Fibroblast of pulmonary artery (primary cell): ENCODE data around the gene TMEM26.

Experiments
- DNase-seq: peaks from one replicate; pipeline ENCODE4 v3.0.0-alpha.2; 2010; ENCODE audit warnings: low read depth
- H3K4me3 ChIP-seq: replicated peaks from 2 replicates; pipeline ENCODE4 v1.5.1; 2011; ENCODE audit warnings: low read depth, mild to moderate bottlenecking, control low read depth, low read length, moderate library complexity
- CTCF ChIP-seq: IDR thresholded peaks from 2 replicates; pipeline ENCODE4 v1.5.1; 2011; ENCODE audit warnings: mild to moderate bottlenecking, control low read depth, low read length, inconsistent platforms; ENCODE audit errors: missing control alignments

TMEM26 gene

GRCh38 chr10:61481597-61481996 is 28.4 kb upstream of the TMEM26 start:
- no peak for DNase-seq
- no peak overlapping the region for H3K4me3 ChIP-seq
- TF ChIP-seq CTCF = no peak

DNA sequence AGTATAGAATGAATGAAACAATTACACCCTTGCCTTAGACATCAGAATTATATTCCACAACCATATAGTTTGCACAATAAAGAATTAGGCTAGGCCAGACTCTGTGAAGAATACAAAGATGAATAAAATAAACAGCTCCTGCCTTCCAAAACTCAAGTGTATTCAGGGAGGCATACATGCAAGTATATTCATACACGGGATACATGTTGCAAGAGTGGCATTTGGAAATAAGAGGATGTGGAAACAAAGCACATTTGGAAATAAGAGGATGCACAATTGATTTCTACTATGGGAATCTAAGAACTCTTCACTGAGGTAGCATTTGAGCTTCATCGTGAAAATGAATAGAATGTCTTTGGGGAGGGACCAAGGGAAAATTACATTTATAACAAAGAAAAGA is 27.0 kb upstream of the TMEM26 start:
- DNase-seq = no peak
- no peak for TF ChIP-seq CTCF
- no peak overlapping the region for H3K4me3 ChIP-seq

- no peak for TF ChIP-seq CTCF
- H3K4me3 ChIP-seq = no peak overlapping the region
- DNase-seq = no peak
Measured at GRCh38 chr10:61478621-61479312, 25.6 kb upstream of the TMEM26 start.

DNA sequence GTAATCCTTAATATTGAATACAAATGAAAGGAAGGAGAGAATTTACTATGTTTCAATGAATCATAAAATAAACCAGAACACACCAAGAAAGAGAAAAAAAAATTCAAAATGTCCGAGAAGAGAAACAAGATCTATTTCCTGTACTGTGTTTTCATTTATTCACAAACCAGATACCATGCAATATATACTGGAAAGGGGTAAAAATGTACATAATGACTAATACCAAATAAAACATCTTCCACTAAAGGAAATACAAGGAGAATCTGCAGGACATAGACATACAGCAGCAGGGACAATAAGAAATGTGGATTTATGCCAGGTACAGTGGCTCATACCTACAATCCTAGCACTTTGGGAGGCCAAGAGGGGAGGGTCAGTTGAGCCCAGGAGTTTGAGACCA is 24.3 kb upstream of the TMEM26 start:
- no peak overlapping the region for H3K4me3 ChIP-seq
- TF ChIP-seq CTCF = no peak
- no peak for DNase-seq

- TF ChIP-seq CTCF = no peak
- no peak for DNase-seq
- H3K4me3 ChIP-seq = no peak overlapping the region
Measured at GRCh38 chr10:61476529-61476928, 23.3 kb upstream of the TMEM26 start.

DNA sequence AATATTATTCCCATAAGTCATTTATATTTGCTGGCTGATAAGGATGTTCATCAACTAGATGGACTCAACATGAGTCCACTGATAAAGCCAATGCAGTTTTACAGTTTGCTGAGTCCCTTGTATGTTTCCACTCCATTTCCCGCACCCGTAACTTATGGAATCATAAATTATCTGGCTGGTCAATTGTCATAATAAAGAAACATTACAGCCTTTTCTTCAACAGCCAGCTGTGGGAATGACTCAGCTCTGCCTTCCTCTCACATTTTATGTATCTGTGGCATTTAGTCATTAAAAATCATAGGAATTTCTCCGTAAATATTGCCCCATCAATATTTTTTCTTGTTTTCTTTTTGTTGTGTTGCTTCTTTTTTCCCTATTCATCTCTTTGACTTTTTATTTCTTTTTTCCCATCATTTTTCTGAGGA is 22.3 kb upstream of the TMEM26 start:
- DNase-seq = peak; percentile 66
- H3K4me3 ChIP-seq = no peak overlapping the region
- no peak for TF ChIP-seq CTCF

- H3K4me3 ChIP-seq = no peak overlapping the region
- TF ChIP-seq CTCF = no peak
- no peak for DNase-seq
Measured at GRCh38 chr10:61472090-61472674, 19.0 kb upstream of the TMEM26 start.
